GM21381 (cell line): Measurements from ENCODE around the gene WNT8A.

Source experiments
- ATAC-seq: cut with Tn5 transposase; IDR thresholded peaks from one replicate; pipeline ENCODE4 v1.9.1; 2021; ENCODE audit warnings: mild to moderate bottlenecking, moderate library complexity; ENCODE audit not compliant: unreplicated experiment

WNT8A gene

DNA sequence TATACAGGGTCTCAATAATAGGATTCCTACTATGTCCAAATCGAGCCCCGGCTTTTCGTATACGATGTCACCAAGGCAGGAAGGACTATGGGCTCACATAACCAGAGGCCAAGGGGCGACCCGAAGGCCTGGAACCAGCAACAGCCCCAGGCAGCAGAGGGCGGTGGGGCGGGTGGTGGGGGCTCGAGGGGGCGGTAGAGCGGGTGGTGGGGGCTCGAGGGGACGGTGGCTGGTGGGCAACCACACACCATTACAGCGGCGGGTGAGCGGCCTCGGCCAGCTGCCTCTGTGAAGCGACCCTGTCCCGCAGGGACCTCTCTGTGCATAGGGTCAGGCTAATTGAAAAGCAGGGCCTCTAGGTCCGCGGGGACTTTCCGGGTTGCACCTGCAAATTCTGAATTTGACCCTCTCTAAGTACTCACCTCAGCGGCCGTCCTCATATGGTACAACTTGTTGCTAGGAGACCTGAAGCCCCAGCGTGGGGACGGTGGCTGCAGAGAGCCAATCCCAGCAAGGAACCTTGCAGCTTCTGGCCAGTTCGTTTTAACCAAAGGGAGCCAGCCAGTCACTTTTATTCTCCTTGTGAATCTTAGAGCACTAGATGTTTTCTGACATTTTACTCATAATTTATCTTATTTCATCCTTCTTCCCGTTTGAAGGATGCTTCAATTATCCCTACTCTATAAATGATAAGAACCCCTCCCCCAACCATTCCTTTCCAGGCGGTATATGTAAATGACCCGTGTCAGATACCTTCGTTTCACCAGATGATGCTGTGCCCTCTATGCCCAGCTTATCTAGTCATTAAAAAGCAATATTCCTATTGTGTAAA, 55.3 kb downstream of the WNT8A start, which contains the start of gene NME5:
TSS of gene NME5 (minus strand) at position 480 of the 832 bp plus-strand sequence. CDS start 648 bp downstream, outside the sequence.
- no peak for ATAC-seq

DNA sequence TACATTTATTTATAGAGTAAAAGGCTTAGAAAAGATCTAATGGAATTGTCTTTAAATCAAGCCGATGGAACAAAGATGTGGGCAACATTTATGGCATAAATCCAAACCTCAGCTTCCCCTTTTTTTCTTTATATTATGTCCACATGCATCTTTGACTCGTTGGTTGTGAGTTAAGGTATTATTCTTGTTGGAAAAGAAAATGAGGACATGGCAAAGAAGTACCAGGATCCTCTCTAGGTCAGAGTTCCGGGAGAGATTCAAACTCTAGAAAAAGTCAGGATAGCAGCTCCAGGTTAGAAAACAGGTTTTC, 55.9 kb downstream of the WNT8A start:
- no peak for ATAC-seq

DNA sequence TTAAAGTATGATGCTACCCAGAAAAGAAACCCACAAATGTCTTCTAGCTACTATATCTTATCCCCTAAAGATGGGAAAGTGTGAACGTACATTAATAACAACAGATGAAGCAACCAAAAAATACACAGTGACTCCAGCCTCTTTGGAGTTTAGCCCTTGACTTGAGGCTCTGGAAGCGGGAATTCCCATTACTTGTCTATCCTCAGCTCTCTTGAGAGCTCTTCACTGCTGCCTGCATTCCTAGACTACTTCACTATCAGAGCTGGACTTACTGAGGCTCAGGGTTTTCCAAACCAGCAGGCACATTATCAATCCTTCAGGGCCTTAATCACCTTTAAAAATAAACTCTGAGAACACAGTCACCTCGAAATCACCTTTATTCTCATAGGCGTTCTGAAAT, 56.4 kb downstream of the WNT8A start:
- ATAC-seq = no peak
